Natural killer cell (primary cell): Measurements from ENCODE around the gene HBE1. TPM values are rescaled to one million over a fixed set of nuclear protein-coding genes. Genes with fewer than 3 reads are reported as not detected.

Experiments
- ATAC-seq, 3 donors: fragments of 150-1000 bp in 2 of 3; fragments of 200-7000 bp in 1 of 3; cut with Tn5 transposase; 1 replicate in 1 of 3; 2 replicates in 2 of 3; pipeline ENCODE4 v1.10.0; 2021; ENCODE audit warnings: mild to moderate bottlenecking in 2 of 3, moderate library complexity in 2 of 3
- DNase-seq, 2 donors: peaks; one replicate each; pipeline versions ENCODE4 v3.0.0 to v3.0.0-alpha.2; 2013 to 2021; ENCODE audit warnings: mixed read lengths in 1 of 2
- H3K27ac ChIP-seq: one replicate; pipeline ENCODE4 v1.5.1; 2013; ENCODE audit warnings: mild to moderate bottlenecking, low read length
- H3K27me3 ChIP-seq: one replicate; pipeline ENCODE4 v1.6.1; 2013; ENCODE audit warnings: low read length; ENCODE audit not compliant: control insufficient read depth, insufficient read depth
- H3K36me3 ChIP-seq: one replicate; pipeline ENCODE4 v1.6.1; 2013; ENCODE audit warnings: low read length; ENCODE audit not compliant: control insufficient read depth, insufficient read depth
- H3K4me1 ChIP-seq: one replicate; pipeline ENCODE4 v1.6.1; 2013; ENCODE audit warnings: low read length; ENCODE audit not compliant: control insufficient read depth, insufficient read depth
- H3K4me3 ChIP-seq: one replicate; pipeline ENCODE4 v1.5.1; 2013; ENCODE audit warnings: low read length
- H3K9me3 ChIP-seq: one replicate; pipeline ENCODE4 v1.6.1; 2013; ENCODE audit warnings: low read length; ENCODE audit not compliant: control insufficient read depth, insufficient read depth
- H3K27ac Mint-ChIP-seq, 2 donors: one replicate each; pipeline ENCODE4 v1.8.0; 2022; ENCODE audit warnings: mild to moderate bottlenecking in 2 of 2, mixed read lengths in 2 of 2, moderate library complexity in 1 of 2
- H3K27me3 Mint-ChIP-seq, 2 donors: one replicate each; pipeline ENCODE4 v1.8.0; 2022; ENCODE audit warnings: low read depth in 2 of 2, mixed read lengths in 2 of 2
- H3K36me3 Mint-ChIP-seq: one replicate; pipeline ENCODE4 v1.8.0; 2022; ENCODE audit warnings: mixed read lengths
- H3K4me1 Mint-ChIP-seq, 2 donors: one replicate each; pipeline ENCODE4 v1.8.0; 2022; ENCODE audit warnings: mixed read lengths in 2 of 2
- H3K4me3 Mint-ChIP-seq: one replicate; pipeline ENCODE4 v1.8.0; 2022; ENCODE audit warnings: mild to moderate bottlenecking, moderate library complexity, mixed read lengths
- H3K9me3 Mint-ChIP-seq, 2 donors: one replicate each; pipeline ENCODE4 v1.8.0; 2022; ENCODE audit warnings: mixed read lengths in 2 of 2
- CTCF ChIP-seq: fragments of 200-600 bp; IDR thresholded peaks from one replicate; pipeline ENCODE4 v1.8.0; 2022; ENCODE audit warnings: antibody characterized with exemption
- WGBS: methylation state at CpG from one replicate; pipeline ENCODE4 v1.1.7; 2013; ENCODE audit warnings: missing lambda C conversion rate; ENCODE audit not compliant: insufficient coverage; 5-methylcytosine and 5-hydroxymethylcytosine counted together
- intact Hi-C: fragments of 100-400 bp; cut with micrococcal nuclease; formaldehyde crosslinking; loops from one replicate; pipeline ENCODE4 v1.14.2; 2022
- total RNA-seq, 4 donors: library from RNA; stranded (reverse); fragments of 120-200 nt in 1 of 4; gene quantifications; one replicate each; pipeline versions ENCODE4 v1.2.3 to v1.2.4, GENCODE V29; 2013 to 2022

Gene HBE1
- total RNA-seq, 3 donors from 2014 or later (not counting 1 experiment from before 2014, with no cell fraction given), result not detected

DNA sequence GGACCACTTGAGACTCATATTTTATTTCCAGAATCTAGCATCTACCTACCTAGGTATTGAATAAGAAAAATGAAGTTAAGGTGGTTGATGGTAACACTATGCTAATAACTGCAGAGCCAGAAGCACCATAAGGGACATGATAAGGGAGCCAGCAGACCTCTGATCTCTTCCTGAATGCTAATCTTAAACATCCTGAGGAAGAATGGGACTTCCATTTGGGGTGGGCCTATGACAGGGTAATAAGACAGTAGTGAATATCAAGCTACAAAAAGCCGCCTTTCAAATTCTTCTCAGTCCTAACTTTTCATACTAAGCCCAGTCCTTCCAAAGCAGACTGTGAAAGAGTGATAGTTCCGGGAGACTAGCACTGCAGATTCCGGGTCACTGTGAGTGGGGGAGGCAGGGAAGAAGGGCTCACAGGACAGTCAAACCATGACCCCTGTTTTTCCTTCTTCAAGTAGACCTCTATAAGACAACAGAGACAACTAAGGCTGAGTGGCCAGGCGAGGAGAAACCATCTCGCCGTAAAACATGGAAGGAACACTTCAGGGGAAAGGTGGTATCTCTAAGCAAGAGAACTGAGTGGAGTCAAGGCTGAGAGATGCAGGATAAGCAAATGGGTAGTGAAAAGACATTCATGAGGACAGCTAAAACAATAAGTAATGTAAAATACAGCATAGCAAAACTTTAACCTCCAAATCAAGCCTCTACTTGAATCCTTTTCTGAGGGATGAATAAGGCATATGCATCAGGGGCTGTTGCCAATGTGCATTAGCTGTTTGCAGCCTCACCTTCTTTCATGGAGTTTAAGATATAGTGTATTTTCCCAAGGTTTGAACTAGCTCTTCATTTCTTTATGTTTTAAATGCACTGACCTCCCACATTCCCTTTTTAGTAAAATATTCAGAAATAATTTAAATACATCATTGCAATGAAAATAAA lies 44.9 kb downstream of the HBE1 start:
- no peaks in the 10 kb centered on the region for H3K27me3 Mint-ChIP-seq
- DNase-seq (no peak), ATAC-seq (no peak)
- H3K27ac ChIP-seq, result no peak overlapping the region
- intact Hi-C loops, result no loop called here
- no peak overlapping the region for H3K4me3 Mint-ChIP-seq
- 89% methylated on average over 3 of the region's 6 CpGs for WGBS
- H3K9me3 Mint-ChIP-seq, result peaks cover 3% of the 10 kb centered on the region in 2 donors
- no peaks in the 10 kb centered on the region for H3K4me1 Mint-ChIP-seq
- H3K9me3 ChIP-seq, result no peaks in the 10 kb centered on the region
- no peaks in the 10 kb centered on the region for H3K36me3 Mint-ChIP-seq
- H3K27me3 ChIP-seq, result no peaks in the 10 kb centered on the region
- no peaks in the 10 kb centered on the region for H3K36me3 ChIP-seq
- no peaks in the 10 kb centered on the region for H3K4me1 ChIP-seq
- no peak for TF ChIP-seq CTCF
- H3K27ac Mint-ChIP-seq, result no peak overlapping the region
- H3K4me3 ChIP-seq, result no peak overlapping the region

DNA sequence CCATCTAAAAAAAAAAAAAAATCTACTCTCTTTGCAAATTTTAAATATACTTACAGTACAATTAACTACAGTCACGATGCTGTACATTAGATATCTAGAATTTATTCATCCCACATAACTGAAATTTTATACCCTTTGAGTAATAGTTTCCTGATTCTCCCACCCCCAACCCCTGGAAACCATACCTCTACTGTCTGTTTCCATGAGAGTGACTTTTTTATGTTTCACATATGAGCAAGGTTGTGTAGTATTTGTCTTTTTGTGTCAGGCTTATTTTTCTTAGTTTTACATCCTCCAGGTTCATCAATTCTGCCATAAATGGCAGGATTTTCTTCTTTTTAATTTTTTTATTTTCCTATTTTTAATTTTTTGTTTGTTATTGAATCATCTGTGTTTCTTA lies 46.1 kb downstream of the HBE1 start:
- no peaks in the 10 kb centered on the region for H3K9me3 ChIP-seq
- no peaks in the 10 kb centered on the region for H3K4me1 ChIP-seq
- WGBS, result 100% methylated on average over 1 of the region's 1 CpG
- DNase-seq (no peak), ATAC-seq (no peak)
- H3K4me3 ChIP-seq, result no peak overlapping the region
- Mint-ChIP-seq H3K27me3 (no peaks in the 10 kb centered on the region), H3K9me3 (peaks cover 5 to 6% of the 10 kb centered on the region in 2 donors), H3K36me3 (no peaks in the 10 kb centered on the region), H3K27ac (no peak overlapping the region), H3K4me1 (no peaks in the 10 kb centered on the region), H3K4me3 (no peak overlapping the region)
- no peak overlapping the region for H3K27ac ChIP-seq
- no peaks in the 10 kb centered on the region for H3K36me3 ChIP-seq
- no peak for TF ChIP-seq CTCF
- intact Hi-C loops, result no loop called here
- H3K27me3 ChIP-seq, result no peaks in the 10 kb centered on the region

DNA sequence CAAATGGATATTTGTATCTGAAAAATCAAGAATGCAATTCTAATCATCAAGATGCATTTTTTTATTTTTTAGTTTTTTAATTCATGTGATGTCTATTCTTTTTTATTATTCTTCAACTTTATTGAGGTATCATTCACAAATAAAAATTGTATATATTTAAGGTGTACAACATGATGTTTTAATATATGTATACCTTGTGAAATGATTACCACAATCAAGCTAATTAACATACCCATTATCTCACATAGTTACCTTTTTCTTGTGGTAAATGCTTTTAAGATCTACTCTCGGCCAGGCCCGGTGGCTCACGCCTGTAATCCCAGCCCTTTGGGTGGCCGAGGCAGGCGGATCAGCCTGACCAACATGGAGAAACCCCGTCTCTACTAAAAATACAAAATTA lies 46.6 kb downstream of the HBE1 start:
- Histone ChIP-seq H3K4me1 (no peaks in the 10 kb centered on the region), H3K27me3 (no peaks in the 10 kb centered on the region), H3K36me3 (no peaks in the 10 kb centered on the region), H3K4me3 (no peak overlapping the region), H3K9me3 (no peaks in the 10 kb centered on the region), H3K27ac (no peak overlapping the region)
- H3K27ac Mint-ChIP-seq, result no peak overlapping the region
- H3K27me3 Mint-ChIP-seq, result no peaks in the 10 kb centered on the region
- H3K4me1 Mint-ChIP-seq, result no peaks in the 10 kb centered on the region
- TF ChIP-seq CTCF, result no peak
- peaks cover 5 to 6% of the 10 kb centered on the region in 2 donors for H3K9me3 Mint-ChIP-seq
- H3K36me3 Mint-ChIP-seq, result no peaks in the 10 kb centered on the region
- ATAC-seq (no peak), DNase-seq (no peak)
- WGBS, result 96% methylated on average over 6 of the region's 6 CpGs
- H3K4me3 Mint-ChIP-seq, result no peak overlapping the region
- intact Hi-C loops, result no loop called here

Other genes starting within 250 kb of the HBE1 start
- not detected for gene OR52J3, start 223.4 kb downstream of the HBE1 start, total RNA-seq
- gene OR52E2, start 210.3 kb downstream of the HBE1 start, total RNA-seq, result not detected
- gene OR52E1, start 200.4 kb downstream of the HBE1 start, total RNA-seq, result not detected
- not detected for gene OR52A5, start 131.6 kb downstream of the HBE1 start, total RNA-seq
- not detected for gene OR52A1, start 115.2 kb downstream of the HBE1 start, total RNA-seq
- gene OR51V1, start 69.3 kb downstream of the HBE1 start, total RNA-seq, result not detected
- 10 to 100 TPM in 1 of 3 donors, 1 to 10 TPM in 1, not detected in 1; 2.6 to 10.6 TPM for gene HBB, start 42.9 kb downstream of the HBE1 start, total RNA-seq
- not detected for gene HBD, start 35.5 kb downstream of the HBE1 start, total RNA-seq
- gene HBG1, start 20.1 kb downstream of the HBE1 start, total RNA-seq, result not detected
- not detected for gene HBG2, start 15.2 kb downstream of the HBE1 start, total RNA-seq
- not detected for gene OR51B4, start 32.0 kb upstream of the HBE1 start, total RNA-seq
- not detected for gene OR51B2, start 54.4 kb upstream of the HBE1 start, total RNA-seq
- not detected for gene OR51B5, start 73.6 kb upstream of the HBE1 start, total RNA-seq
- gene OR51B6, start 81.6 kb upstream of the HBE1 start, total RNA-seq, result not detected
- gene OR51M1, start 113.9 kb upstream of the HBE1 start, total RNA-seq, result not detected
- gene OR51Q1, start 152.2 kb upstream of the HBE1 start, total RNA-seq, result not detected
- gene OR51I1, start 171.6 kb upstream of the HBE1 start, total RNA-seq, result not detected
- gene OR51I2, start 179.4 kb upstream of the HBE1 start, total RNA-seq, result not detected
- not detected for gene OR52D1, start 218.7 kb upstream of the HBE1 start, total RNA-seq
- gene UBQLN3, start 240.0 kb upstream of the HBE1 start, total RNA-seq, result under 1 TPM in 2 of 3 donors, not detected in 1; 0.15 to 0.20 TPM
- gene UBQLNL, start 246.8 kb upstream of the HBE1 start, total RNA-seq, result 1 to 10 TPM in 1 of 3 donors, under 1 TPM in 1, not detected in 1; 0.61 to 1.3 TPM